Astrocyte (in vitro differentiated cells and primary cell): ENCODE measurements around the gene BCL11B. TPM values are rescaled to one million over a fixed set of nuclear protein-coding genes. Genes with fewer than 3 reads are reported as not detected.

Experiments used
- DNase-seq: peaks from one replicate; pipeline ENCODE4 v3.0.0-alpha.2; 2010; ENCODE audit warnings: low read depth
- FAIRE-seq: peaks from 2 replicates; lab custom pipeline; 2011; peaks lifted over from hg19 to GRCh38; lab: Jason Lieb, UNC
- H2AFZ ChIP-seq: 2 replicates; pipeline ENCODE4 v1.6.0; 2012; ENCODE audit warnings: low read depth, low read length, inconsistent platforms
- H3K27ac ChIP-seq: 2 replicates; pipeline ENCODE4 v1.5.1; 2011; ENCODE audit warnings: low read depth, low read length, inconsistent platforms
- H3K27me3 ChIP-seq: 2 replicates; pipeline ENCODE4 v1.6.0; 2011; ENCODE audit warnings: low read length, inconsistent platforms; ENCODE audit not compliant: insufficient read depth
- H3K36me3 ChIP-seq: 2 replicates; pipeline ENCODE4 v1.5.1; 2011; ENCODE audit warnings: low read length, inconsistent platforms; ENCODE audit not compliant: insufficient read depth
- H3K4me1 ChIP-seq: 2 replicates; pipeline ENCODE4 v1.5.1; 2011; ENCODE audit warnings: low read length, inconsistent platforms; ENCODE audit not compliant: insufficient read depth
- H3K4me2 ChIP-seq: 2 replicates; pipeline ENCODE4 v1.6.0; 2012; ENCODE audit warnings: low read length, inconsistent platforms
- H3K4me3 ChIP-seq: 2 replicates; pipeline ENCODE4 v1.5.1; 2011; ENCODE audit warnings: low read depth, mild to moderate bottlenecking, low read length, inconsistent platforms; ENCODE audit not compliant: insufficient read depth
- H3K79me2 ChIP-seq: 2 replicates; pipeline ENCODE4 v1.6.0; 2012; ENCODE audit warnings: mild to moderate bottlenecking, low read length, inconsistent platforms; ENCODE audit not compliant: insufficient read depth
- H3K9ac ChIP-seq: 2 replicates; pipeline ENCODE4 v1.6.0; 2012; ENCODE audit warnings: mild to moderate bottlenecking, low read length, inconsistent platforms
- H3K9me3 ChIP-seq: 2 replicates; pipeline ENCODE4 v1.5.1; 2012; ENCODE audit warnings: low read depth, mild to moderate bottlenecking, low read length, inconsistent platforms; ENCODE audit not compliant: insufficient read depth
- H4K20me1 ChIP-seq: 2 replicates; pipeline ENCODE4 v1.6.0; 2012; ENCODE audit warnings: low read length, inconsistent platforms; ENCODE audit not compliant: insufficient read depth
- H3K27ac Mint-ChIP-seq: one replicate; pipeline ENCODE4 v1.8.0; 2021; ENCODE audit warnings: mild to moderate bottlenecking, mixed read lengths; ENCODE audit not compliant: unreplicated experiment
- H3K27me3 Mint-ChIP-seq: one replicate; pipeline ENCODE4 v1.8.0; 2021; ENCODE audit warnings: low read depth, mixed read lengths; ENCODE audit not compliant: unreplicated experiment
- H3K36me3 Mint-ChIP-seq: one replicate; pipeline ENCODE4 v1.8.0; 2021; ENCODE audit warnings: low read depth, mixed read lengths; ENCODE audit not compliant: unreplicated experiment
- H3K4me1 Mint-ChIP-seq: one replicate; pipeline ENCODE4 v1.8.0; 2021; ENCODE audit warnings: low read depth, mixed read lengths; ENCODE audit not compliant: unreplicated experiment
- H3K4me3 Mint-ChIP-seq: one replicate; pipeline ENCODE4 v1.8.0; 2021; ENCODE audit warnings: mild to moderate bottlenecking, moderate library complexity, mixed read lengths; ENCODE audit not compliant: unreplicated experiment
- H3K9me3 Mint-ChIP-seq: one replicate; pipeline ENCODE4 v1.8.0; 2021; ENCODE audit warnings: mild to moderate bottlenecking, mixed read lengths; ENCODE audit not compliant: unreplicated experiment
- CTCF ChIP-seq: IDR thresholded peaks from 2 replicates; pipeline ENCODE4 v1.5.1; 2011; ENCODE audit warnings: low read depth, mild to moderate bottlenecking, inconsistent platforms, low read length, moderate library complexity; ENCODE audit not compliant: insufficient read depth
- EZH2 ChIP-seq: IDR thresholded peaks from 2 replicates; pipeline ENCODE4 v1.6.1; 2012; ENCODE audit warnings: mild to moderate bottlenecking, low read length, inconsistent platforms; ENCODE audit not compliant: insufficient read depth
- total RNA-seq: library from RNA; stranded (reverse); gene quantifications from 2 replicates; pipeline ENCODE4 v1.2.1, GENCODE V29; 2021

The BCL11B gene
- total RNA-seq, 1 donor from 2014 or later = 1.1 TPM

- H3K27me3 Mint-ChIP-seq = peaks cover 24% of the 10 kb centered on the region
- Histone ChIP-seq H3K4me1 (no peaks in the 10 kb centered on the region), H3K27me3 (peaks cover 16% of the 10 kb centered on the region), H4K20me1 (no peaks in the 10 kb centered on the region), H3K27ac (no peak overlapping the region), H3K9ac (no peak overlapping the region), H3K4me2 (no peak overlapping the region), H3K36me3 (no peaks in the 10 kb centered on the region), H2AFZ (no peak overlapping the region), H3K9me3 (peaks cover 17% of the 10 kb centered on the region), H3K4me3 (no peak overlapping the region), H3K79me2 (no peaks in the 10 kb centered on the region)
- no peak overlapping the region for H3K27ac Mint-ChIP-seq
- TF ChIP-seq EZH2 (no peak), CTCF (no peak)
- H3K9me3 Mint-ChIP-seq = peaks cover 15% of the 10 kb centered on the region
- FAIRE-seq = no peak
- H3K4me3 Mint-ChIP-seq = no peak overlapping the region
- peaks cover 10% of the 10 kb centered on the region for H3K36me3 Mint-ChIP-seq
- no peak for DNase-seq
- peaks cover 8% of the 10 kb centered on the region for H3K4me1 Mint-ChIP-seq
These were observed 32.3 kb downstream of the BCL11B start for GRCh38 chr14:99239661-99240092.

- Mint-ChIP-seq H3K27ac (no peak overlapping the region), H3K4me3 (no peak overlapping the region), H3K9me3 (peaks cover 19% of the 10 kb centered on the region), H3K27me3 (peaks cover 15% of the 10 kb centered on the region), H3K4me1 (peaks cover 8% of the 10 kb centered on the region), H3K36me3 (peaks cover 12% of the 10 kb centered on the region)
- peaks cover 7% of the 10 kb centered on the region for H3K27me3 ChIP-seq
- H3K4me1 ChIP-seq = no peaks in the 10 kb centered on the region
- no peaks in the 10 kb centered on the region for H3K36me3 ChIP-seq
- H3K9me3 ChIP-seq = peaks cover 29% of the 10 kb centered on the region
- H3K4me3 ChIP-seq = no peak overlapping the region
- no peak overlapping the region for H2AFZ ChIP-seq
- H3K9ac ChIP-seq = no peak overlapping the region
- H4K20me1 ChIP-seq = no peaks in the 10 kb centered on the region
- H3K27ac ChIP-seq = no peak overlapping the region
- no peaks in the 10 kb centered on the region for H3K79me2 ChIP-seq
- FAIRE-seq = no peak
- no peak for DNase-seq
- no peak for TF ChIP-seq EZH2
- no peak for TF ChIP-seq CTCF
- no peak overlapping the region for H3K4me2 ChIP-seq
These were observed 33.8 kb downstream of the BCL11B start for GRCh38 chr14:99238216-99238615.

DNA sequence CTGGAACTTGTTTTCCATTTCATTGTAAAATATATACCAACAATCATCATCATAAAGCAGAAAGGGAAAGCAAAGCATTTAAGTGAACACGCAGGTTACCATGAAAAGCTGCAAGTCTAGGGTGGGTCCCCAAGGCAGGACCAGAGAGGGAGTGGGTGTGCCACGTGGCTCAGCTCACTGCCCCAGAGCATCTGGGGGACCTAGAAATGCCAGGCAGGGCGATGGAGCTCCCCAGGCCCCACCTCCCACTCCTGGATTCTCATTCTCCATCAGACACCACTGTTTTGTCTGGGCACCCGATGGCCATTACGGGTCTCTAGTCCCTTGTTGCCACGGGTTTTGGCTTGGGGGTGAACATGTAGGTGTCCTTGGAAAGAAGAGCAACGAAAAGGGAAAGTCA is 34.7 kb downstream of the BCL11B start:
- Histone ChIP-seq H3K4me1 (no peaks in the 10 kb centered on the region), H3K9ac (no peak overlapping the region), H3K9me3 (peaks cover 35% of the 10 kb centered on the region), H3K79me2 (no peaks in the 10 kb centered on the region), H3K27me3 (peaks cover 2% of the 10 kb centered on the region), H3K4me2 (no peak overlapping the region), H3K4me3 (no peak overlapping the region), H3K27ac (no peak overlapping the region), H3K36me3 (no peaks in the 10 kb centered on the region), H2AFZ (no peak overlapping the region), H4K20me1 (no peaks in the 10 kb centered on the region)
- TF ChIP-seq CTCF = no peak
- TF ChIP-seq EZH2 = no peak
- FAIRE-seq (no peak), DNase-seq (no peak)
- Mint-ChIP-seq H3K27me3 (peaks cover 11% of the 10 kb centered on the region), H3K27ac (no peak overlapping the region), H3K4me3 (no peak overlapping the region), H3K9me3 (peaks cover 19% of the 10 kb centered on the region), H3K36me3 (peaks cover 12% of the 10 kb centered on the region), H3K4me1 (peaks cover 8% of the 10 kb centered on the region)
